A549 (cell line): ENCODE results near the gene SNTB2. TPM values are rescaled to one million over a fixed set of nuclear protein-coding genes. Genes with fewer than 3 reads are reported as not detected.

Experiments
- ATAC-seq, 2 experiments: fragments of 200-7000 bp in 1 of 2; fragments of >200 bp in 1 of 2; cut with Nextera tagmentation in 1 of 2; cut with Tn5 transposase in 1 of 2; 3 replicates each; pipeline versions ENCODE4 v1.8.0 to v1.9.1; 2018 to 2020; ENCODE audit warnings: mild to moderate bottlenecking in 1 of 2, moderate library complexity in 1 of 2
- CTCF ChIA-PET: fragments of 300-600 bp; sonication (Branson Sonifier 250); formaldehyde crosslinking; extraction: SDS; loops from one replicate; lab custom pipeline; 2021; ENCODE audit warnings: antibody characterized with exemption, inconsistent platforms; lab: Yijun Ruan, JAX
- POLR2A ChIA-PET: fragments of 350-600 bp; formaldehyde crosslinking; extraction: SDS; loops from one replicate; lab custom pipeline; 2021; ENCODE audit warnings: antibody characterized with exemption, inconsistent platforms; lab: Yijun Ruan, JAX
- DNase-seq, 2 experiments: peaks; one replicate each; pipeline versions ENCODE4 v3.0.0 to v3.0.0-alpha.2; 2011 to 2016; ENCODE audit warnings: low read depth in 1 of 2, low spot score in 1 of 2
- FAIRE-seq: peaks from 2 replicates; lab custom pipeline; 2011; peaks lifted over from hg19 to GRCh38; lab: Jason Lieb, UNC
- H3K27ac ChIP-seq, 2 experiments: fragments of >200 bp; sonication (Bioruptor Twin); formaldehyde crosslinking; 3 replicates each; pipeline ENCODE4 v1.5.1; 2016 to 2017
- H3K4me1 ChIP-seq: fragments of >200 bp; sonication (Bioruptor Twin); formaldehyde crosslinking; 3 replicates; pipeline ENCODE4 v1.6.1; 2016
- H3K4me2 ChIP-seq: fragments of >200 bp; sonication (Bioruptor Twin); formaldehyde crosslinking; 3 replicates; pipeline ENCODE4 v1.6.1; 2016
- H3K4me3 ChIP-seq: fragments of >200 bp; sonication (Bioruptor Twin); formaldehyde crosslinking; 3 replicates; pipeline ENCODE4 v1.5.1; 2016
- H3K9me3 ChIP-seq: fragments of >200 bp; sonication (Bioruptor Twin); formaldehyde crosslinking; 3 replicates; pipeline ENCODE4 v1.6.1; 2016
- CEBPB ChIP-seq, 2 experiments: fragments of >200 bp in 1 of 2; sonication (Bioruptor Twin) in 1 of 2; formaldehyde crosslinking in 1 of 2; IDR thresholded peaks; 2 replicates each; pipeline ENCODE4 v1.6.1; 2012 to 2016
- CTCF ChIP-seq: fragments of >200 bp; sonication (Bioruptor Twin); formaldehyde crosslinking; IDR thresholded peaks from 3 replicates; pipeline ENCODE4 v1.5.1; 2016
- EHF ChIP-seq: fragments of 250-450 bp; sonication (Bioruptor Pico); IDR thresholded peaks from 2 replicates; pipeline ENCODE4 v1.5.0; 2020; ENCODE audit warnings: mild to moderate bottlenecking
- EHMT2 ChIP-seq: fragments of 200-600 bp; sonication (generic); IDR thresholded peaks from 2 replicates; pipeline ENCODE4 v1.6.1; 2016; ENCODE audit warnings: antibody characterized with exemption, low read depth, mild to moderate bottlenecking, moderate library complexity
- ESRRA ChIP-seq: fragments of 150-350 bp; IDR thresholded peaks from 2 replicates; pipeline ENCODE4 v1.6.1; 2014; ENCODE audit warnings: mild to moderate bottlenecking, low read length, borderline replicate concordance
- FOSB ChIP-seq: fragments of 250-450 bp; sonication (Bioruptor Pico); IDR thresholded peaks from 2 replicates; pipeline ENCODE4 v1.5.0; 2020; ENCODE audit warnings: mild to moderate bottlenecking, moderate library complexity
- JUNB ChIP-seq: fragments of >200 bp; sonication (Bioruptor Twin); formaldehyde crosslinking; IDR thresholded peaks from 2 replicates; pipeline ENCODE4 v1.6.1; 2016
- MAFK ChIP-seq: fragments of 450-650 bp; IDR thresholded peaks from 2 replicates; pipeline ENCODE4 v1.6.1; 2014; ENCODE audit not compliant: partially characterized antibody
- PBX3 ChIP-seq: IDR thresholded peaks from 2 replicates; pipeline ENCODE4 v1.6.1; 2012
- RAD21 ChIP-seq, 2 experiments: fragments of >200 bp in 1 of 2; sonication (Bioruptor Twin) in 1 of 2; formaldehyde crosslinking in 1 of 2; IDR thresholded peaks in 1 of 2; conservative IDR thresholded peaks in 1 of 2; 2 replicates in 1 of 2; 3 replicates in 1 of 2; pipeline ENCODE4 v1.6.1; 2012 to 2018; ENCODE audit warnings: inconsistent platforms in 1 of 2
- REST ChIP-seq: fragments of 200-600 bp; sonication (generic); IDR thresholded peaks from 2 replicates; pipeline ENCODE4 v1.6.1; 2016; ENCODE audit warnings: antibody characterized with exemption, mild to moderate bottlenecking, moderate library complexity
- RFX5 ChIP-seq: fragments of 450-650 bp; IDR thresholded peaks from 2 replicates; pipeline ENCODE4 v1.7.1; 2014; ENCODE audit warnings: antibody characterized with exemption, mild to moderate bottlenecking, moderate library complexity
- WGBS: methylation state at CpG from one replicate; pipeline ENCODE4 v1.1.6; 2017; ENCODE audit errors: missing lambda C conversion rate; 5-methylcytosine and 5-hydroxymethylcytosine counted together
- polyA plus RNA-seq, 4 experiments: library from polyadenylated mRNA; depleted of rRNA in 3 of 4; stranded (reverse); fragments of >200 nt; fragmentation: RNase III in 1 of 4; extraction: RNeasy Plus Mini Kit Qiagen cat#74134 plus additional on column Dnase treatment in 1 of 4; gene quantifications; 2 replicates in 3 of 4; 3 replicates in 1 of 4; pipeline ENCODE4 v1.2.3, GENCODE V29; 2011 to 2017

SNTB2 gene
- polyA plus RNA-seq, 2 of the 4 experiments (the other 2 are of a cell fraction) = 7.8 to 20.8 TPM

DNA sequence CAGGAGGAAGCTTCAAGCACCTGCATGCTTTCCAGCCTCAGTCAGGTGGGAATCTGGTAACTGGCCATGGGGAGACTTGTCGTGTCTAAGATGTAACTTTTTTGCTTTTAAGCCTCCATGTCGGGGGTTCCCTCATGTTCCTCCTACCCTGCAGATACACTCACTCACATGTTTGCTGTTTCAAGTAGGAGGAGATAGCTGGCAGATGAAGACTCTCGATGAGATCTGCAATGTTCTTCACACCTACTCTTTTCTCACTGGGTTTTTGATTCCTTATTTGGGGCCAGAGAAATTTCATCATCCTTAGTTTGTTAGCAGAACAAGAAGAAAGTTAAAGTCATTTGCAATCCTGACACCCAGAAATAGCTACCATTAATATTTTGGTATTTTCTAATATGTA lies 29.8 kb upstream of the SNTB2 start (continued):
- TF ChIP-seq REST (no peak), RFX5 (no peak), CEBPB (IDR thresholded peaks at IDR 0.05) (no peak), RAD21 (conservative IDR thresholded peaks at IDR 0.05 in 1 of 2, IDR thresholded peaks at IDR 0.05 in 1 of 2) (no peak), PBX3 (no peak), EHMT2 (no peak), CTCF (no peak), JUNB (no peak), FOSB (no peak)

DNA sequence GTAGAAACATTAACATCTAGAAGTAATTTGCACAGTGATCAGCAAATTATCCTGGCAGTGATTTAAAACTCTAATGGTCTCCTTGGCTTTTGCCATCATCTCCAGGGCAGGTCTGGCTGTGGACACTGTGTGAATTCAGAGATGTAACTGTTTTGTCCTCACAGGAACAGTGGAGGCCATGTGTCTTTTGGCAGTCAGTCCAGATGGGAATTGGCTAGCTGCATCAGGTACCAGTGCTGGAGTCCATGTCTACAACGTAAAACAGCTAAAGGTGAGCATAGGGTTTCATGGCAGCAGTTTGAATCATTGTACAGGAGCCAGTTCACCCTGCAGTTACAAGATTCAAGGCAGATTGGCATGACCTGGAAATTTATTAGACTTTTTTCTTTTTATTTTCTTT lies 26.8 kb upstream of the SNTB2 start:
- no peak for FAIRE-seq
- ChIA-PET POLR2A (no interaction called here), CTCF (interaction anchor here (1.0 to 2.6 kb wide), 5 partner anchors 10 to 257 kb away, joined by 3 to 14 read pairs (median 3); no protein-coding TSS in a partner anchor)
- H3K4me3 ChIP-seq = no peak overlapping the region
- TF ChIP-seq EHF (CRISPR knock-in tag) (no peak), ESRRA (no peak)
- no peak overlapping the region for H3K27ac ChIP-seq
- no peak overlapping the region for H3K4me2 ChIP-seq
- WGBS = 92% methylated on average over 1 of the region's 1 CpG
- no peaks in the 10 kb centered on the region for H3K9me3 ChIP-seq
- no peak for ATAC-seq
- H3K4me1 ChIP-seq = no peaks in the 10 kb centered on the region
- DNase-seq = no peak

- POLR2A ChIA-PET = no interaction called here
- TF ChIP-seq PBX3 = no peak
- TF ChIP-seq MAFK = peak; percentile 36
- WGBS = 91% methylated on average over 6 of the region's 6 CpGs
Measured at GRCh38 chr16:69165584-69165983, 21.4 kb upstream of the SNTB2 start.

More at GRCh38 chr16:69165584-69165983, 21.4 kb upstream of the SNTB2 start:
- H3K4me2 ChIP-seq = no peak overlapping the region
- no peaks in the 10 kb centered on the region for H3K4me1 ChIP-seq
- H3K27ac ChIP-seq = no peak overlapping the region
- FAIRE-seq (no peak), ATAC-seq (no peak), DNase-seq (no peak)
- no peaks in the 10 kb centered on the region for H3K9me3 ChIP-seq
- CTCF ChIA-PET = interaction anchor here (1.0 to 1.7 kb wide), 4 partner anchors 11 to 122 kb away, joined by 4 to 5 read pairs (median 5); no protein-coding TSS in a partner anchor
- no peak overlapping the region for H3K4me3 ChIP-seq
